Loucy (cell line): ENCODE measurements around the gene HTR5A.

ENCODE experiments used
- H2AFZ ChIP-seq: fragments of 200-600 bp; sonication (generic); 2 replicates; pipeline ENCODE4 v1.6.0; 2016; ENCODE audit warnings: antibody characterized with exemption, mild to moderate bottlenecking, low read length, moderate library complexity
- H3F3A ChIP-seq: fragments of 200-600 bp; 2 replicates; pipeline ENCODE4 v1.6.0; 2016; ENCODE audit warnings: antibody characterized with exemption, low read depth, mild to moderate bottlenecking
- H3K27me3 ChIP-seq: fragments of 200-600 bp; sonication (generic); 2 replicates; pipeline ENCODE4 v1.6.1; 2014; ENCODE audit warnings: low read length, mild to moderate bottlenecking; ENCODE audit not compliant: insufficient read depth, poor library complexity, severe bottlenecking
- H3K36me3 ChIP-seq: fragments of 200-600 bp; sonication (generic); 2 replicates; pipeline ENCODE4 v1.6.1; 2016; ENCODE audit warnings: low read length; ENCODE audit not compliant: insufficient read depth
- H3K4me1 ChIP-seq: fragments of 200-600 bp; sonication (generic); 2 replicates; pipeline ENCODE4 v1.5.1; 2014; ENCODE audit warnings: low read length, mild to moderate bottlenecking; ENCODE audit not compliant: insufficient read depth, poor library complexity, severe bottlenecking
- H3K4me2 ChIP-seq: fragments of 200-600 bp; sonication (generic); 2 replicates; pipeline ENCODE4 v1.6.0; 2014; ENCODE audit warnings: antibody characterized with exemption, low read length, low read depth, mild to moderate bottlenecking; ENCODE audit not compliant: poor library complexity, severe bottlenecking
- H3K4me3 ChIP-seq: fragments of 200-600 bp; sonication (generic); 2 replicates; pipeline ENCODE4 v1.5.1; 2014; ENCODE audit warnings: low read length, mild to moderate bottlenecking, mixed read lengths; ENCODE audit not compliant: poor library complexity, severe bottlenecking
- H3K79me2 ChIP-seq: fragments of 200-600 bp; sonication (generic); 2 replicates; pipeline ENCODE4 v1.6.1; 2014; ENCODE audit warnings: low read length; ENCODE audit not compliant: insufficient read depth
- H3K9ac ChIP-seq: fragments of 200-600 bp; sonication (generic); 2 replicates; pipeline ENCODE4 v1.6.0; 2014; ENCODE audit warnings: mild to moderate bottlenecking, low read depth, low read length, moderate library complexity; ENCODE audit not compliant: poor library complexity, severe bottlenecking
- H3K9me2 ChIP-seq: fragments of 200-600 bp; sonication (generic); replicated peaks from 2 replicates; pipeline ENCODE4 v1.6.1; 2016; ENCODE audit warnings: low read depth, low read length, mixed read lengths
- H3K9me3 ChIP-seq: fragments of 200-600 bp; sonication (generic); 2 replicates; pipeline ENCODE4 v1.6.1; 2014; ENCODE audit warnings: mild to moderate bottlenecking, antibody characterized with exemption, low read length, low read depth; ENCODE audit not compliant: insufficient read depth
- H4K20me1 ChIP-seq: fragments of 200-600 bp; sonication (generic); 2 replicates; pipeline ENCODE4 v1.6.0; 2014; ENCODE audit warnings: antibody characterized with exemption, low read length, mild to moderate bottlenecking; ENCODE audit not compliant: insufficient read depth, poor library complexity, severe bottlenecking
- EZH2phosphoT487 ChIP-seq: fragments of 200-600 bp; IDR thresholded peaks from 2 replicates; pipeline ENCODE4 v1.6.1; 2018; ENCODE audit warnings: antibody characterized with exemption, mild to moderate bottlenecking, moderate library complexity, borderline replicate concordance
- TF ChIP-seq, protein P1 (sequence below): fragments of 200-600 bp; sonication (generic); conservative IDR thresholded peaks from 2 replicates; pipeline ENCODE4 v1.5.1; 2014; ENCODE audit warnings: mild to moderate bottlenecking, antibody characterized with exemption, low read length

Gene HTR5A

DNA sequence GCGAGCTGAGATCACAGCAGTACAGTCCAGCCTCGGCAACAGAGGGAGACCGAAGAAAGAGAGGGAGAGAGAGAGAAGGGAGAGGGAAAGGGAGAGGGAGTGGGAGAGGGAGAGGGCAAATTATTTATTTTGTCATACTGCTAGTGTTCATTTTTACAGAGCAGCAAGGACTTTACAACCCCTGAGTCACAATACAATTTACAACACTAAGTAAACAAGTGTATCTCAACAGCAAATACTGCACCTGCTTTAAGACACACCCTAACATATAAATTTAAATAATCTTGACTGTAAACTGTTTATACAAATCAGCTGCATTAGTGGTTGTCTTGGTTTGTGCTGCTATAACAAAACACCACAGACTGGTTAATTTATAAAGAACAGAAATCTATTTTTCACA, 27.2 kb downstream of the HTR5A start:
- peaks cover 14% of the 10 kb centered on the region for H3K4me1 ChIP-seq

DNA sequence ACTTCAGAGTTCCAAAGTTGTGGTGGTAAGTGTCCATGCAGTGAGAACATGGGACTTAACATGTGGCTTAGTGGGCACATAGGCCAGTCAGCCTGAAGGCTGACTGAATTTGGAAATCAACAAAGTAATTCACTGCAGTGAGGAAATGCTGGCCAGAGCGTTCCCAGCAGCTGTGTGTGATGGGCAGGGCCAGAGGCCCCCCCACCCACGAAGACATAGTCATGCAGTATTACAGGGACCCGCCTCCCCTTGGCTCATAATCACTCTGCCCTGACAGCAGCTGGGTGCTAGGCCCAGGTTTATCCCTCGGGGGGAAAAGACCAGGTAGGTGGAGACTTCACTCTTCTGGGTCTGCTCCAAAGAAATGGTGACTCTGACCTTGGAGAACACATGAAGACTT, 33.7 kb downstream of the HTR5A start:
- Histone ChIP-seq H3K36me3 (no peaks in the 10 kb centered on the region), H3K4me1 (no peaks in the 10 kb centered on the region), H3K4me3 (no peak overlapping the region), H3K4me2 (no peak overlapping the region), H3K9me2 (no peaks in the 10 kb centered on the region), H3F3A (no peaks in the 10 kb centered on the region), H3K9me3 (no peaks in the 10 kb centered on the region), H4K20me1 (no peaks in the 10 kb centered on the region), H3K27me3 (no peaks in the 10 kb centered on the region), H3K9ac (no peak overlapping the region), H2AFZ (no peak overlapping the region), H3K79me2 (no peaks in the 10 kb centered on the region)
- TF ChIP-seq, protein P1, sequence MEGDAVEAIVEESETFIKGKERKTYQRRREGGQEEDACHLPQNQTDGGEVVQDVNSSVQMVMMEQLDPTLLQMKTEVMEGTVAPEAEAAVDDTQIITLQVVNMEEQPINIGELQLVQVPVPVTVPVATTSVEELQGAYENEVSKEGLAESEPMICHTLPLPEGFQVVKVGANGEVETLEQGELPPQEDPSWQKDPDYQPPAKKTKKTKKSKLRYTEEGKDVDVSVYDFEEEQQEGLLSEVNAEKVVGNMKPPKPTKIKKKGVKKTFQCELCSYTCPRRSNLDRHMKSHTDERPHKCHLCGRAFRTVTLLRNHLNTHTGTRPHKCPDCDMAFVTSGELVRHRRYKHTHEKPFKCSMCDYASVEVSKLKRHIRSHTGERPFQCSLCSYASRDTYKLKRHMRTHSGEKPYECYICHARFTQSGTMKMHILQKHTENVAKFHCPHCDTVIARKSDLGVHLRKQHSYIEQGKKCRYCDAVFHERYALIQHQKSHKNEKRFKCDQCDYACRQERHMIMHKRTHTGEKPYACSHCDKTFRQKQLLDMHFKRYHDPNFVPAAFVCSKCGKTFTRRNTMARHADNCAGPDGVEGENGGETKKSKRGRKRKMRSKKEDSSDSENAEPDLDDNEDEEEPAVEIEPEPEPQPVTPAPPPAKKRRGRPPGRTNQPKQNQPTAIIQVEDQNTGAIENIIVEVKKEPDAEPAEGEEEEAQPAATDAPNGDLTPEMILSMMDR = no peak
- TF ChIP-seq EZH2phosphoT487 = no peak

More for the DNA sequence above, 27.2 kb downstream of the HTR5A start:
- H3K27me3 ChIP-seq = no peaks in the 10 kb centered on the region
- H3F3A ChIP-seq = no peaks in the 10 kb centered on the region
- no peak for TF ChIP-seq EZH2phosphoT487
- TF ChIP-seq, protein P1 = no peak
- H3K36me3 ChIP-seq = no peaks in the 10 kb centered on the region
- no peaks in the 10 kb centered on the region for H3K9me2 ChIP-seq
- no peaks in the 10 kb centered on the region for H4K20me1 ChIP-seq
- H3K4me2 ChIP-seq = no peak overlapping the region
- H3K79me2 ChIP-seq = no peaks in the 10 kb centered on the region
- no peak overlapping the region for H3K9ac ChIP-seq
- H3K9me3 ChIP-seq = no peaks in the 10 kb centered on the region
- H3K4me3 ChIP-seq = no peak overlapping the region
- H2AFZ ChIP-seq = no peak overlapping the region

DNA sequence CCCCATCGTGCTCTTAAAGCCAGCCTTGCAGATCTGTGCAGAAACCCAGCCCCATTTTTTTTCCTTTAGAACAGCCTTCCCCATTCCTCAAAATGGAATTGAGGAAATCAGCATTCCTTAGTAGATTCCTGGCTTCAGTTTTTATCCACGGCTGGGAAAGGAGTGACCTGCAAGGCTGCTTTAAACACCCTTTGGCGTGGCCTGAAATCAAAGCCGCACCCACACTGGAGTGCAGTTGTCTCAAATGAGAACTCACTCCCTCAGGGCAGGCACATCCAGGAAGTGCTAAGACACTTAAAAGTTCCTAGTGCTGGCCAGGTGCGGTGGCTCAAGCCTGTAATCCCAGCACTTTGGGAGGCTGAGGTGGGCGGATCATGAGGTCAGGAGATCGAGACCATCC, 34.8 kb downstream of the HTR5A start:
- no peak overlapping the region for H3K9ac ChIP-seq
- no peak overlapping the region for H2AFZ ChIP-seq
- H3K9me2 ChIP-seq = no peaks in the 10 kb centered on the region
- no peak for TF ChIP-seq EZH2phosphoT487
- TF ChIP-seq, protein P1 = no peak
- no peaks in the 10 kb centered on the region for H3K9me3 ChIP-seq
- H3K27me3 ChIP-seq = no peaks in the 10 kb centered on the region
- H3K79me2 ChIP-seq = no peaks in the 10 kb centered on the region
- no peaks in the 10 kb centered on the region for H4K20me1 ChIP-seq
- H3K4me3 ChIP-seq = no peak overlapping the region
- no peaks in the 10 kb centered on the region for H3K36me3 ChIP-seq
- H3K4me2 ChIP-seq = no peak overlapping the region
- no peaks in the 10 kb centered on the region for H3K4me1 ChIP-seq
- no peaks in the 10 kb centered on the region for H3F3A ChIP-seq
